HG03378 (cell line): ENCODE results near the gene SH3PXD2A.
"Not testable (repeated sequence)": the region's sequence is repeated elsewhere in the genome, so short reads cannot be mapped to it uniquely, and the experiment has no call there.

Source experiments
- ATAC-seq: cut with Tn5 transposase; IDR thresholded peaks from one replicate; pipeline ENCODE4 v1.9.1; 2021; ENCODE audit warnings: mild to moderate bottlenecking, moderate library complexity; ENCODE audit not compliant: unreplicated experiment

Gene SH3PXD2A

GRCh38 chr10:103772096-103772845 lies 83.1 kb downstream of the SH3PXD2A start:
- ATAC-seq = peak; percentile 45

- ATAC-seq = no peak
Observed at GRCh38 chr10:103770139-103770538, 85.2 kb downstream of the SH3PXD2A start.

GRCh38 chr10:103769176-103769575 lies 86.2 kb downstream of the SH3PXD2A start:
- ATAC-seq = no peak

- no peak for ATAC-seq
Observed at GRCh38 chr10:103768345-103768744, 87.0 kb downstream of the SH3PXD2A start.

GRCh38 chr10:103767756-103768155 lies 87.6 kb downstream of the SH3PXD2A start:
- no peak for ATAC-seq

GRCh38 chr10:103766751-103767505 lies 88.4 kb downstream of the SH3PXD2A start:
- ATAC-seq = no peak

- no peak for ATAC-seq
Observed at GRCh38 chr10:103765981-103766380, 89.4 kb downstream of the SH3PXD2A start.

GRCh38 chr10:103765168-103765567 lies 90.2 kb downstream of the SH3PXD2A start:
- no peak for ATAC-seq

GRCh38 chr10:103764296-103765088 lies 90.9 kb downstream of the SH3PXD2A start:
- ATAC-seq = no peak

GRCh38 chr10:103763374-103764202 lies 91.8 kb downstream of the SH3PXD2A start:
- ATAC-seq = no peak

GRCh38 chr10:103762916-103763315 lies 92.5 kb downstream of the SH3PXD2A start:
- ATAC-seq = no peak

GRCh38 chr10:103762162-103762561 lies 93.2 kb downstream of the SH3PXD2A start:
- ATAC-seq = no peak

GRCh38 chr10:103761075-103761920 lies 94.1 kb downstream of the SH3PXD2A start:
- ATAC-seq = no peak

GRCh38 chr10:103760233-103760632 lies 95.1 kb downstream of the SH3PXD2A start:
- ATAC-seq = not testable (repeated sequence)

- peak; percentile 63 for ATAC-seq
Observed at GRCh38 chr10:103759100-103759781, 96.1 kb downstream of the SH3PXD2A start.

- ATAC-seq = no peak
Observed at GRCh38 chr10:103758294-103758681, 97.1 kb downstream of the SH3PXD2A start.

- no peak for ATAC-seq
Observed at GRCh38 chr10:103757531-103758293, 97.7 kb downstream of the SH3PXD2A start.

GRCh38 chr10:103756277-103756869 lies 99.0 kb downstream of the SH3PXD2A start:
- no peak for ATAC-seq
